GM19395 (cell line): ENCODE data around the gene SP1.
"Not testable (repeated sequence)": the region's sequence is repeated elsewhere in the genome, so short reads cannot be mapped to it uniquely, and the experiment has no call there.

Experiments used
- ATAC-seq: cut with Tn5 transposase; IDR thresholded peaks from one replicate; pipeline ENCODE4 v1.9.1; 2021; ENCODE audit warnings: mild to moderate bottlenecking, moderate library complexity; ENCODE audit not compliant: unreplicated experiment

The SP1 gene

GRCh38 chr12:53410951-53411350, 31.0 kb downstream of the SP1 start:
- no peak for ATAC-seq

- no peak for ATAC-seq
These were observed 33.7 kb downstream of the SP1 start for GRCh38 chr12:53413485-53414204.

- no peak for ATAC-seq
These were observed 34.9 kb downstream of the SP1 start for GRCh38 chr12:53414756-53415417.

DNA sequence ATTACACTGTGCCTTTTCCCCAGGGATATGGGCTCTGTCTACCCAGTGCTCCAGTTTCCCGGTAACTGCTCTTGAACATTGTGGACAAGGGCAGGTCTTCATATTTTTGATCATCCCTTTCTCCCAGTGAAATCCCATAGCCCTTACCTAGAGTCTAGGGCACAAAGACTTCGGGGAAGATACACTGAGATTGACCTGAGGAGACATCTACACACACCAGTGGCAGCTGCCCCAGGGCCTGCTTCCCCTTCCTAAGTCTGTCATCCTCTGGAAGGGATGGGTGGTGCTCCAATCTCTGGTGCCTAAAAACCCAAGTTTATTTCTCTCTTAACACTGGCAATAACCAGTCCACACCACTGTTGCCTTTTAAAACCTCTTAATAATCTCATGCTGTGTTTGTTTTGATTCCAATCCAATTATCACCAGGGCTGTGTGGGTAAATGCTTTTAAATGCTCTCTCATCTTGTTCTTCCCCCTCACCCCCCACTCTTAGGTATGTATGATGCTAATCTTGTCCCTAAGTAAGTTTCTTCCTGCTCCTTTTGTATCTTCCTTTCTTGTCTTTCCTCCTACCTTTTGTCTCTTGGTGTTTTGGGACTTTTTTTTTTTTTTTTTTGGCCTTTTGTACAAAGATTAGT, 35.9 kb downstream of the SP1 start:
- not testable (repeated sequence) for ATAC-seq

DNA sequence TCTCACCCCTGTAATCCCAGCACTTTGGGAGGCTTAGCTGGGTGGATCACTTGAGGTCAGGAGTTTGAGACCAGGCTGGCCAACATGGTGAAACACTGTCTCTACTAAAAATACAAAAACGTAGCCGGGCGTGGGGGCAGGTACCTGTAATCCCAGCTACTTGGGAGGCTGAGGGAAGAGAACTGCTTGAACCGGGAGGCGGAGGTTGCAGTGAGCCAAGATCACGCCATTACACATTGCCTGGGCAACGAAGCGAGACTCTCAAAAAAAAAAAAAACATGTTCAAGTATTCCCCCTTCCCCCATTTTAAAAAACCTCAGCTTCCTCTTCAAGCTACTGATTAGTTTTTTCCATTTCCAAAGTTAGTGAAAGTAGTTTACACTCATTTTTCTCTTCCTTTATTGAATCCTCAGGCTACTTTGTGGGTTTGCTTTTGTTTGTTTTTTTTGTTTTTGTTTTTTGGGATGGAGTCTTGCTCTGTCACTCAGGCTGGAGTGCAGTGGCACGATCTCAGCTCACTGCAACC, 37.4 kb downstream of the SP1 start:
- not testable (repeated sequence) for ATAC-seq

- ATAC-seq: no peak
These were observed 38.2 kb downstream of the SP1 start for GRCh38 chr12:53418221-53418620.

- no peak for ATAC-seq
These were observed 39.8 kb downstream of the SP1 start for GRCh38 chr12:53419756-53420155.

DNA sequence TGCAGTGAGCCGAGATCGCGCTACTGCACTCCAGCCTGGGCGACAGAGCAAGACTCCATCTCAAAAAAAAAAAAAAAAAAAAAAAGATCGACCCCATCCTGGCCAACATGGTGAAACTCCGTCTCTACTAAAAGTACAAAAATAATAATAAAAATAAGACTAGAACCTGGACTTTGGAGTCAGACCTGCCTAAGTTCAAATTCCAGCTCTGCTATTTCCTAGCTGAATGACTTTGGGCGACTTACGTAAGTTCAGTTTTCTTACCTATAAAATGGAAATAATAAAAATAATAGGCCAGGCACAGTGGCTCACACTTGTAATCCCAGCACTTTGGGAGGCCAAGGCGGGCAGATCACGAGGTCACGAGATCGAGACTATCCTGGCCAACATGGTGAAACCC, 42.3 kb downstream of the SP1 start:
- not testable (repeated sequence) for ATAC-seq

GRCh38 chr12:53423597-53423996, 43.6 kb downstream of the SP1 start, which contains the start of gene AMHR2:
Gene AMHR2, plus strand, starts transcription at chr12:53423855. Its CDS starts 80 bp downstream, at chr12:53423935.
- no peak for ATAC-seq

DNA sequence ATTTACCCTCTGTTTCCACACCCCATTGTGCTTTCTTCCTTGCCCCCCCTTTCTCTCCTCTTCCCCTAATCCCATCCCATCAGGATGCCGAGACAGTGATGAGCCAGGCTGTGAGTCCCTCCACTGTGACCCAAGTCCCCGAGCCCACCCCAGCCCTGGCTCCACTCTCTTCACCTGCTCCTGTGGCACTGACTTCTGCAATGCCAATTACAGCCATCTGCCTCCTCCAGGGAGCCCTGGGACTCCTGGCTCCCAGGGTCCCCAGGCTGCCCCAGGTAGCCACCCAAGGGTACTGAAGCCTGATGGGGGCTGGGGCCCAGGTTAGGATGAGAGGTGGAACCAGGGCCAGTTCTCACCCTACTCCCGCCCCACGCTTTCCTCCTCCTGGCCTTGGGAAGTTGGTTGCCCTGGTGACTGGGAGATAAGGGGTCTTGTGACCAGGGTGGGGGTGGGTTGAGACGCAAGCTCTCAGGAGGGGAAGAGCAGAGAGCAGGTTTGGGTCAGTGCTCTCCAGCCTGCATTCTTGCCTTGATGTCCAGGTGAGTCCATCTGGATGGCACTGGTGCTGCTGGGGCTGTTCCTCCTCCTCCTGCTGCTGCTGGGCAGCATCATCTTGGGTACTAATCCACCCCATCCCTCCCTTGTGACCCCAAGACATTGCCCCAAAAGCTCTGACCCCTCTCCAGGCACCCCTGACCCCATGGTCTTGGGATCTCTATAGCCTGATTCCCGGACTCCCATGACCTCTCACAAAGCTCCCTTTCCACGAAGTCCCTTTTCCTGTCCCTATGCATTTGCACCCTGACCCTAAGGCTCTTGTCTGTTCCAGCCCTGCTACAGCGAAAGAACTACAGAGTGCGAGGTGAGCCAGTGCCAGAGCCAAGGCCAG, 44.9 kb downstream of the SP1 start:
- ATAC-seq: no peak

- ATAC-seq: no peak
These were observed 45.7 kb downstream of the SP1 start for GRCh38 chr12:53425515-53426150.

DNA sequence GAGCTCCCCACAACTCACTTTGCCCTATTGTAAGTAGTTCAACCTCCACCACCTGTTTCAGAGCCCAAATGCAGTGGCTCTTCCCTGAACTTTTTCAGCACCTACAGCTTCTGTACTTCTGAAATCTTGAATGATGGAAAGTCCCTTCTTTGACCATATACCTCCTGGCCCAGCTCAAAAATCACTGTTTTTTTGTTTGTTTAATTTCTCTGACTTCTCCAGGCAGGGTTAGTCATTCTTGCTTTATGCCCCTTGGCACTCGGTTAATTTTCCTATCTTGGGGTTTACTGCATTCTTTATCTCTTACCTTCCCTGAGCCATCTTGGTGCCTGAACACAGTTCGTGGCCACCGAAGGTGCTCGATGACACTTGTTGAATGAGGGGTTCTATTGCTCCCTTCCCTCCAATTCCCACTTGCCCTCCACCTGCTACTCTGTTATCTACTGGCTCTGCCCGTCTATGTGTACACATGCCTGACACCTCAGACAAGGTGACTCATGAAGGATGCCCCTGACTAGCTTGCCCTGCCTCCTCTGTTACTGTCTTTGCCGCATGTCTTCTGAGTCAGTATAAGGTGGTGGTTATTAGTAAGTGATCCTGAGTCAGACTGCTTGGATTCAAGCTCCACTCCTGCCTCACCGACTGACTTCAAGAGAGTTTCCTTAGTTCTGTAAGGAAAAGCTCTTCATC, 48.1 kb downstream of the SP1 start:
- ATAC-seq: no peak

- ATAC-seq: no peak
These were observed 48.8 kb downstream of the SP1 start for GRCh38 chr12:53428741-53429140.

DNA sequence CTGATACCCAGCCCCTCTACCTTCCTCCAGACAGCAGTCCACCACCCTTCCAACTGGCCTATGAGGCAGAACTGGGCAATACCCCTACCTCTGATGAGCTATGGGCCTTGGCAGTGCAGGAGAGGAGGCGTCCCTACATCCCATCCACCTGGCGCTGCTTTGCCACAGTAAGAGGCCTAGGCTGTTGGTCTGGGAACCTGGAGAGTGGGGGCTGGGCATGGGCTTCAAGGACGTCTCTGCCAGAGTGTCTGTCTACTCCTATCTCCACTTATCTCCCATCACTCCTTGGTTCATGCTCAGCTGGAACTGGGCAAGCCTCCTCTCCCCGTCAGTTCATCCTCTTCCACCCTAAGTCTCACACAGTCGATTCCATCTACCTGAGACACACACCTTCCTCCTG, 50.1 kb downstream of the SP1 start:
- ATAC-seq: no peak

DNA sequence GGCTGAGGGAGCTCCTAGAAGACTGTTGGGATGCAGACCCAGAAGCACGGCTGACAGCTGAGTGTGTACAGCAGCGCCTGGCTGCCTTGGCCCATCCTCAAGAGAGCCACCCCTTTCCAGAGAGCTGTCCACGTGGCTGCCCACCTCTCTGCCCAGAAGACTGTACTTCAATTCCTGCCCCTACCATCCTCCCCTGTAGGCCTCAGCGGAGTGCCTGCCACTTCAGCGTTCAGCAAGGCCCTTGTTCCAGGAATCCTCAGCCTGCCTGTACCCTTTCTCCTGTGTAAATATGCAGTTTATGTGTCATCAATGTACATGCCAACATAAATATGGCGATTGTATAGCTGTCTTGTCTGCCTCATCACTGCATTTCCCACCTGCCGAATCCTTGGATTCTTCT, 51.2 kb downstream of the SP1 start:
- no peak for ATAC-seq

DNA sequence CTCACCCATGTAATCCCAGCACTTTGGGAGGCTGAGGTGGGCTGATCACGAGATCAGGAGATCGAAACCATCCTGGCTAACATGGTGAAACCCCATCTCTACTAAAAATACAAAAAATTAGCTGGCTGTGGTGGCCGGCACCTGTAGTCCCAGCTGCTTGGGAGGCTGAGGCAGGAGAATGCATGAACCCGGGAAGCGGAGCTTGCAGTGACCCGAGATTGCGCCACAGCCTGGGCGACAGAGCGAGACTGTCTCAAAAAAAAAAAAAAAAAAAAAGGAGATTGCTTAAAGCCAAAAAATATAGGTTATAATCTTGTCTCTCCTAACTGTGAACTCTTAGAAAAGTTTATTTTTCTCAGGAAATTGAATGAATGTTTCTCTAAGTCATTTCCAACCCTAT, 55.4 kb downstream of the SP1 start:
- not testable (repeated sequence) for ATAC-seq

- ATAC-seq: not testable (repeated sequence)
These were observed 59.6 kb downstream of the SP1 start for GRCh38 chr12:53439582-53439981.

DNA sequence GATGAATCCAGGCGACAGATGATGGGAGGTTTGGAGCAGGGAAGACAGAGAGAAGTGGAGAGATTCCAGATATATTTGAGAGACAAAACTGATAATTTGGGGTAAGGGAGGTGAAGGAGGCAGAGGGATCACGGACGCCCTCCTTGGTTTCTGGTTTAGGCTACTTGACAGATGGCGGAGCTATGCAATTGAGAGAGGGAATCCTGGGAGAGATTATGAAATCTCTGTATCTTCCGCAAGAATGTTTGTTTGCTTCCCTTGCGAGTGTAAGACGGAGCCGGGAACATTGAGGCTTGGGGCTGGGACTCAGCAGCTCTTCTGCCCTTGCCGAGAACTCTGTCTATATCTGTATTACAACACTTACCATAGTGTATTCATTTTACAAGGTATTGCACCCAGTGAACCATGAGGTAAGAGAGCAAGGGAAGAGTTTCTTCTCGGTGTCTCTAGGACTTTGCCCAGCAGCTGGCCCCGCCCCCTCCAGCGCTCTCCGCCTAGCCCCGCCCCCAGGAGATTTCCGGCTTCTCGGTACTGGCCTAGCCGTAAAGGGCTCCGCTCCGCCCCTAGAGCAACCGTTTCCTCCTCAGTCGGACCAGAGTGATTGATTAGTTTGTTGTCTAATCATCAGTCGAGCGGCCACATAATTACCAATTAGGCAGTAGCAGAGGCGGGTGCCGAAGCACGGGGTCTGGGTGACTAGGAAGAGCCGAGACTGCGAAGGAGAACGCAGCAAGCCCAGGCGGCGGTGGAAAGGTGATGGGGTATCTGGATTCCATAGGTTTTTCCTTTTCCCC, 61.3 kb downstream of the SP1 start, which contains the start of gene PRR13:
TSS of gene PRR13 (plus strand) at position 695 of the 794 bp plus-strand sequence. CDS start 981 bp downstream, outside the sequence.
- ATAC-seq: peak; percentile 96

GRCh38 chr12:53443955-53444354, 64.0 kb downstream of the SP1 start:
- ATAC-seq: no peak
